Naive thymus-derived CD8-positive, alpha-beta T cell (primary cell): ENCODE measurements around the gene RSRC1. TPM values are rescaled to one million over a fixed set of nuclear protein-coding genes. Genes with fewer than 3 reads are reported as not detected.
A peak's percentile ranks its signal among the peaks of the same experiment; 100 is the strongest.

Source experiments
- ATAC-seq, 2 donors: fragments of 150-1000 bp; cut with Tn5 transposase in 1 of 2; sonication (Bioruptor Pico), chemical (Tn5 transposase) in 1 of 2; 1 replicate in 1 of 2; 2 replicates in 1 of 2; pipeline ENCODE4 v1.10.0; 2021; ENCODE audit warnings: mild to moderate bottlenecking in 2 of 2, moderate library complexity in 2 of 2
- POLR2A ChIA-PET: fragments of 350-600 bp; sonication (Branson Sonifier 250); formaldehyde crosslinking; loops from one replicate; lab custom pipeline; 2021; ENCODE audit warnings: antibody characterized with exemption; lab: Charles Lee
- DNase-seq, 10 donors: peaks; one replicate each; pipeline versions ENCODE4 v3.0.0 to v3.0.0-alpha.2; 2020 to 2022
- H3K27ac Mint-ChIP-seq, 10 donors: one replicate each; pipeline ENCODE4 v1.8.0; 2020 to 2022; ENCODE audit warnings: mild to moderate bottlenecking in 10 of 10, mixed read lengths in 10 of 10, moderate library complexity in 4 of 10, inconsistent platforms in 1 of 10
- H3K27me3 Mint-ChIP-seq, 5 donors: one replicate each; pipeline ENCODE4 v1.8.0; 2021 to 2022; ENCODE audit warnings: mixed read lengths in 5 of 5
- H3K36me3 Mint-ChIP-seq, 3 donors: one replicate each; pipeline ENCODE4 v1.8.0; 2020 to 2022; ENCODE audit warnings: mixed read lengths in 3 of 3, mild to moderate bottlenecking in 2 of 3, inconsistent platforms in 1 of 3
- H3K4me1 Mint-ChIP-seq, 4 donors: one replicate each; pipeline ENCODE4 v1.8.0; 2021 to 2022; ENCODE audit warnings: mixed read lengths in 4 of 4
- H3K4me3 Mint-ChIP-seq, 10 donors: one replicate each; pipeline ENCODE4 v1.8.0; 2020 to 2022; ENCODE audit warnings: mild to moderate bottlenecking in 10 of 10, mixed read lengths in 10 of 10, moderate library complexity in 6 of 10, inconsistent platforms in 1 of 10
- H3K9me3 Mint-ChIP-seq, 9 donors: one replicate each; pipeline ENCODE4 v1.8.0; 2020 to 2022; ENCODE audit warnings: mixed read lengths in 9 of 9, mild to moderate bottlenecking in 3 of 9, inconsistent platforms in 1 of 9, moderate library complexity in 1 of 9
- polyA plus RNA-seq, 3 donors: library from polyadenylated mRNA; unstranded; fragments of 300-500 nt; fragmentation: Illumina TruSeq; gene quantifications; one replicate each; pipeline ENCODE4 v1.2.3, GENCODE V29; 2021
- total RNA-seq, 8 experiments: library from RNA in 2 of 8; stranded (reverse) in 2 of 8; gene quantifications; one replicate each; pipeline ENCODE4 v1.2.3 and lab custom pipeline; 2021 to 2026

RSRC1 gene
- total and polyA plus RNA-seq, 5 experiments from 2014 or later: 30.2 to 38.3 (median 32.6) TPM

GRCh38 chr3:158152186-158152585 is 42.3 kb downstream of the RSRC1 start:
- no peak for DNase-seq
- no peaks in the 10 kb centered on the region for H3K27me3 Mint-ChIP-seq
- peaks cover 3 to 26% (median 12%) of the 10 kb centered on the region in 4 donors for H3K4me1 Mint-ChIP-seq
- H3K9me3 Mint-ChIP-seq: peaks cover 0 to 9% (median 0%) of the 10 kb centered on the region in 9 donors
- no peak for ATAC-seq
- peaks cover 14 to 64% (median 53%) of the 10 kb centered on the region in 3 donors for H3K36me3 Mint-ChIP-seq
- H3K4me3 Mint-ChIP-seq: no peak overlapping the region
- H3K27ac Mint-ChIP-seq: no peak overlapping the region
- POLR2A ChIA-PET: no interaction called here

- Mint-ChIP-seq H3K9me3 (peaks cover 0 to 9% (median 0%) of the 10 kb centered on the region in 9 donors), H3K4me1 (peaks cover 0 to 13% (median 5%) of the 10 kb centered on the region in 4 donors), H3K36me3 (peaks cover 13 to 65% (median 59%) of the 10 kb centered on the region in 3 donors), H3K27me3 (no peaks in the 10 kb centered on the region), H3K27ac (no peak overlapping the region), H3K4me3 (no peak overlapping the region)
- DNase-seq (no peak), ATAC-seq (no peak)
- POLR2A ChIA-PET: no interaction called here
These were observed 49.1 kb downstream of the RSRC1 start for GRCh38 chr3:158158969-158159368.

GRCh38 chr3:158159714-158160113 is 49.8 kb downstream of the RSRC1 start:
- Mint-ChIP-seq H3K27me3 (no peaks in the 10 kb centered on the region), H3K9me3 (peaks cover 0 to 7% (median 0%) of the 10 kb centered on the region in 9 donors), H3K4me3 (no peak overlapping the region), H3K36me3 (peaks cover 12 to 58% (median 52%) of the 10 kb centered on the region in 3 donors), H3K4me1 (peaks cover 0 to 13% (median 5%) of the 10 kb centered on the region in 4 donors), H3K27ac (peak overlapping the region in 1 of 10 donors; percentile 58)
- POLR2A ChIA-PET: no interaction called here
- ATAC-seq (no peak), DNase-seq (no peak)

GRCh38 chr3:158160958-158161357 is 51.1 kb downstream of the RSRC1 start:
- Mint-ChIP-seq H3K36me3 (peaks cover 7 to 56% (median 46%) of the 10 kb centered on the region in 3 donors), H3K4me3 (no peak overlapping the region), H3K27ac (peak overlapping the region in 1 of 10 donors; percentile 12), H3K9me3 (no peaks in the 10 kb centered on the region), H3K27me3 (no peaks in the 10 kb centered on the region), H3K4me1 (peaks cover 0 to 13% (median 9%) of the 10 kb centered on the region in 4 donors)
- ATAC-seq (no peak), DNase-seq (no peak)
- POLR2A ChIA-PET: no interaction called here

GRCh38 chr3:158165141-158165655 is 55.3 kb downstream of the RSRC1 start:
- peaks cover 12 to 61% (median 42%) of the 10 kb centered on the region in 3 donors for H3K36me3 Mint-ChIP-seq

GRCh38 chr3:158165730-158166129 is 55.8 kb downstream of the RSRC1 start:
- ATAC-seq (no peak), DNase-seq (no peak)
- Mint-ChIP-seq H3K4me1 (peaks cover 2 to 13% (median 10%) of the 10 kb centered on the region in 4 donors), H3K27me3 (no peaks in the 10 kb centered on the region), H3K9me3 (peaks cover 0 to 3% (median 2%) of the 10 kb centered on the region in 9 donors), H3K4me3 (no peak overlapping the region), H3K36me3 (peaks cover 12 to 65% (median 42%) of the 10 kb centered on the region in 3 donors), H3K27ac (no peak overlapping the region)
- POLR2A ChIA-PET: interaction anchor here (0.6 kb wide), 1 partner anchor 526 kb away, joined by 4 read pairs; no protein-coding TSS in a partner anchor

More at GRCh38 chr3:158165141-158165655, 55.3 kb downstream of the RSRC1 start:
- peaks cover 0 to 3% (median 2%) of the 10 kb centered on the region in 9 donors for H3K9me3 Mint-ChIP-seq
- POLR2A ChIA-PET: interaction anchor here (0.6 kb wide), 1 partner anchor 526 kb away, joined by 4 read pairs; no protein-coding TSS in a partner anchor
- no peak overlapping the region for H3K4me3 Mint-ChIP-seq
- DNase-seq: no peak
- H3K27me3 Mint-ChIP-seq: no peaks in the 10 kb centered on the region
- peaks cover 2 to 13% (median 10%) of the 10 kb centered on the region in 4 donors for H3K4me1 Mint-ChIP-seq
- H3K27ac Mint-ChIP-seq: no peak overlapping the region
- ATAC-seq: no peak

GRCh38 chr3:158166223-158166622 is 56.3 kb downstream of the RSRC1 start:
- Mint-ChIP-seq H3K36me3 (peaks cover 7 to 65% (median 42%) of the 10 kb centered on the region in 3 donors), H3K27me3 (no peaks in the 10 kb centered on the region), H3K9me3 (peaks cover 0 to 3% (median 2%) of the 10 kb centered on the region in 9 donors), H3K27ac (no peak overlapping the region), H3K4me3 (no peak overlapping the region), H3K4me1 (peaks cover 2 to 12% (median 10%) of the 10 kb centered on the region in 4 donors)
- no peak for ATAC-seq
- DNase-seq: no peak
- POLR2A ChIA-PET: no interaction called here

- DNase-seq: no peak
These were observed 58.1 kb downstream of the RSRC1 start for GRCh38 chr3:158167737-158168557.

GRCh38 chr3:158169091-158169491 is 59.2 kb downstream of the RSRC1 start:
- Mint-ChIP-seq H3K4me1 (peaks cover 2 to 12% (median 7%) of the 10 kb centered on the region in 4 donors), H3K9me3 (peaks cover 0 to 8% (median 3%) of the 10 kb centered on the region in 9 donors), H3K4me3 (no peak overlapping the region), H3K27ac (peak overlapping the region in 1 of 10 donors; percentile 46), H3K36me3 (peaks cover 5 to 61% (median 31%) of the 10 kb centered on the region in 3 donors), H3K27me3 (no peaks in the 10 kb centered on the region)
- no peak for DNase-seq
- no peak for ATAC-seq
- POLR2A ChIA-PET: no interaction called here

More at GRCh38 chr3:158167737-158168557, 58.1 kb downstream of the RSRC1 start:
- Mint-ChIP-seq H3K4me1 (peaks cover 2 to 12% (median 9%) of the 10 kb centered on the region in 4 donors), H3K9me3 (peaks cover 0 to 8% (median 3%) of the 10 kb centered on the region in 9 donors), H3K27me3 (no peaks in the 10 kb centered on the region), H3K27ac (no peak overlapping the region), H3K4me3 (no peak overlapping the region), H3K36me3 (peaks cover 5 to 64% (median 33%) of the 10 kb centered on the region in 3 donors)
- ATAC-seq: no peak
- POLR2A ChIA-PET: no interaction called here

GRCh38 chr3:158181096-158181495 is 71.2 kb downstream of the RSRC1 start:
- peaks cover 6 to 26% (median 12%) of the 10 kb centered on the region in 3 donors for H3K36me3 Mint-ChIP-seq
- peaks cover under 1 to 9% (median 3%) of the 10 kb centered on the region in 4 donors for H3K4me1 Mint-ChIP-seq
- no peak for ATAC-seq
- H3K27ac Mint-ChIP-seq: no peak overlapping the region
- POLR2A ChIA-PET: no interaction called here
- no peak for DNase-seq
- no peaks in the 10 kb centered on the region for H3K27me3 Mint-ChIP-seq
- no peak overlapping the region for H3K4me3 Mint-ChIP-seq
- H3K9me3 Mint-ChIP-seq: peaks cover under 1 to 29% (median 12%) of the 10 kb centered on the region in 9 donors

GRCh38 chr3:158185711-158186110 is 75.8 kb downstream of the RSRC1 start:
- H3K9me3 Mint-ChIP-seq: peaks cover 0 to 8% (median 0%) of the 10 kb centered on the region in 9 donors
- ATAC-seq: no peak

GRCh38 chr3:158200955-158201354 is 91.1 kb downstream of the RSRC1 start:
- Mint-ChIP-seq H3K9me3 (peaks cover 14 to 65% (median 53%) of the 10 kb centered on the region in 9 donors), H3K27me3 (no peaks in the 10 kb centered on the region), H3K4me3 (no peak overlapping the region), H3K36me3 (peaks cover 54 to 71% (median 68%) of the 10 kb centered on the region in 3 donors), H3K27ac (no peak overlapping the region), H3K4me1 (peaks cover 0 to 8% (median 2%) of the 10 kb centered on the region in 4 donors)
- DNase-seq: no peak
- POLR2A ChIA-PET: no interaction called here
- ATAC-seq: no peak

More at GRCh38 chr3:158185711-158186110, 75.8 kb downstream of the RSRC1 start:
- peaks cover 6 to 14% (median 10%) of the 10 kb centered on the region in 4 donors for H3K4me1 Mint-ChIP-seq
- POLR2A ChIA-PET: no interaction called here
- DNase-seq: no peak
- peaks cover 3 to 22% (median 7%) of the 10 kb centered on the region in 3 donors for H3K36me3 Mint-ChIP-seq
- no peak overlapping the region for H3K27ac Mint-ChIP-seq
- no peak overlapping the region for H3K4me3 Mint-ChIP-seq
- H3K27me3 Mint-ChIP-seq: no peaks in the 10 kb centered on the region
